Measurements from ENCODE around the gene PRKAR1A.

DNA sequence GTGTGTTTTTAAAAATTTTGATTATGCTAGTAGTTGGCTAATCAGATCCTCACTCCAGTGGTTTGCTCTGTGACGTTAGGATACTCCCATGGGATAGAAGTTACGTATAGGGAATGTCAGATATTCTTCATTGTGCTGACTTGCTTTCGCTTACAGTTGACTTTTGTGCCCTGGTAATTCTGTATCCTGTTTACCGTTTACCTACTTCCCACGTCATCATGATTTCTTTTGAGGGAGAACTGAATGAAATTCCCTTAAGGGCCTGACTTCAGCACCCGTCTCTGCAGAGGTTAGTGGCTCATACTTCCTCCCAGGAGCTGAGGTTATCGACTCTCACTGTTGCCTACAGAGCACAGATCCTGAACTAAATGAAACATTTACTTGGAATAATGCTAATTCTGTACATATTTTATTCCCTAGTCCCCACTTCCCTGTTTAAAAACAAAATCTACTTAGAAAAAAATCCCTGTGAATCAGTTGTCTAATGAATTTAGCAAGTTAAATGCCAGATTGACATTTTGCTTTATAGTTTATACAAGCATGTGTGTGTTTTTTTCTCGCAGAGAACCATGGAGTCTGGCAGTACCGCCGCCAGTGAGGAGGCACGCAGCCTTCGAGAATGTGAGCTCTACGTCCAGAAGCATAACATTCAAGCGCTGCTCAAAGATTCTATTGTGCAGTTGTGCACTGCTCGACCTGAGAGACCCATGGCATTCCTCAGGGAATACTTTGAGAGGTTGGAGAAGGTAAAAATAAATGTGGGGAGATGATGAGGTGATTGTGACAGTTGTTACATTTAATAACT lies 2.8 kb downstream of the PRKAR1A start:
- no peak for TF ChIP-seq CTCF (IDR thresholded peaks at IDR 0.05)
- TF ChIP-seq, protein P1, sequence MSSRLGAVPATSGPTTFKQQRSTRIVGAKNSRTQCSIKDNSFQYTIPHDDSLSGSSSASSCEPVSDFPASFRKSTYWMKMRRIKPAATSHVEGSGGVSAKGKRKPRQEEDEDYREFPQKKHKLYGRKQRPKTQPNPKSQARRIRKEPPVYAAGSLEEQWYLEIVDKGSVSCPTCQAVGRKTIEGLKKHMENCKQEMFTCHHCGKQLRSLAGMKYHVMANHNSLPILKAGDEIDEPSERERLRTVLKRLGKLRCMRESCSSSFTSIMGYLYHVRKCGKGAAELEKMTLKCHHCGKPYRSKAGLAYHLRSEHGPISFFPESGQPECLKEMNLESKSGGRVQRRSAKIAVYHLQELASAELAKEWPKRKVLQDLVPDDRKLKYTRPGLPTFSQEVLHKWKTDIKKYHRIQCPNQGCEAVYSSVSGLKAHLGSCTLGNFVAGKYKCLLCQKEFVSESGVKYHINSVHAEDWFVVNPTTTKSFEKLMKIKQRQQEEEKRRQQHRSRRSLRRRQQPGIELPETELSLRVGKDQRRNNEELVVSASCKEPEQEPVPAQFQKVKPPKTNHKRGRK (CRISPR knock-in tag; IDR thresholded peaks at IDR 0.05; ENCODE audit: borderline replicate concordance): no peak

Measured in WTC11 (cell line).